Activated naive CD4-positive, alpha-beta T cell treated with anti-CD3 and anti-CD28 coated beads, Interleukin-2, amount 10 ng/mL, durations not matched to agents 7 days and 5 days (primary cell): ENCODE data around the gene SOX8.
A peak's percentile ranks its signal among the peaks of the same experiment; 100 is the strongest.
"Not testable (repeated sequence)": the region's sequence is repeated elsewhere in the genome, so short reads cannot be mapped to it uniquely, and the experiment has no call there.

ENCODE experiments used
- CTCF ChIA-PET: fragments of 350-600 bp; sonication (Branson Sonifier 250); formaldehyde crosslinking; loops from one replicate; lab custom pipeline; 2021; ENCODE audit warnings: antibody characterized with exemption; lab: Charles Lee
- DNase-seq: peaks from one replicate; pipeline ENCODE4 v3.0.0-alpha.2; 2020
- H3K27ac Mint-ChIP-seq: one replicate; pipeline ENCODE4 v1.8.0; 2021; ENCODE audit warnings: mild to moderate bottlenecking, moderate library complexity, mixed read lengths
- H3K27me3 Mint-ChIP-seq: one replicate; pipeline ENCODE4 v1.8.0; 2021; ENCODE audit warnings: mild to moderate bottlenecking, mixed read lengths
- H3K36me3 Mint-ChIP-seq: one replicate; pipeline ENCODE4 v1.8.0; 2021; ENCODE audit warnings: mixed read lengths
- H3K4me1 Mint-ChIP-seq: one replicate; pipeline ENCODE4 v1.8.0; 2021; ENCODE audit warnings: mixed read lengths
- H3K4me3 Mint-ChIP-seq: one replicate; pipeline ENCODE4 v1.8.0; 2021; ENCODE audit warnings: mild to moderate bottlenecking, moderate library complexity, mixed read lengths
- H3K9me3 Mint-ChIP-seq: one replicate; pipeline ENCODE4 v1.8.0; 2021; ENCODE audit warnings: mixed read lengths

Gene SOX8

GRCh38 chr16:947255-947921 is 34.2 kb upstream of the SOX8 start:
- Mint-ChIP-seq H3K9me3 (peaks cover 12% of the 10 kb centered on the region), H3K4me3 (no peak overlapping the region), H3K36me3 (peaks cover 19% of the 10 kb centered on the region), H3K27me3 (no peaks in the 10 kb centered on the region), H3K27ac (no peak overlapping the region), H3K4me1 (no peaks in the 10 kb centered on the region)
- DNase-seq: no peak
- CTCF ChIA-PET: no interaction called here

- H3K27ac Mint-ChIP-seq, H3K9me3 Mint-ChIP-seq, DNase-seq, H3K4me1 Mint-ChIP-seq, H3K4me3 Mint-ChIP-seq, H3K27me3 Mint-ChIP-seq, CTCF ChIA-PET: not testable (repeated sequence)
- H3K36me3 Mint-ChIP-seq: peaks cover 17% of the 10 kb centered on the region
These were observed 33.7 kb upstream of the SOX8 start for GRCh38 chr16:947922-948303.

- H3K4me1 Mint-ChIP-seq, CTCF ChIA-PET, H3K9me3 Mint-ChIP-seq, H3K27ac Mint-ChIP-seq, H3K27me3 Mint-ChIP-seq, DNase-seq, H3K4me3 Mint-ChIP-seq: not testable (repeated sequence)
- H3K36me3 Mint-ChIP-seq: peaks cover 15% of the 10 kb centered on the region
These were observed 32.8 kb upstream of the SOX8 start for GRCh38 chr16:948767-949166.

- H3K27me3 Mint-ChIP-seq, H3K36me3 Mint-ChIP-seq, H3K4me1 Mint-ChIP-seq, H3K4me3 Mint-ChIP-seq, DNase-seq, CTCF ChIA-PET, H3K9me3 Mint-ChIP-seq, H3K27ac Mint-ChIP-seq: not testable (repeated sequence)
These were observed 30.6 kb upstream of the SOX8 start for GRCh38 chr16:950733-951573.

- Mint-ChIP-seq H3K27me3 (no peaks in the 10 kb centered on the region), H3K4me1 (no peaks in the 10 kb centered on the region), H3K9me3 (peaks cover 3% of the 10 kb centered on the region), H3K36me3 (peaks cover 5% of the 10 kb centered on the region), H3K27ac (no peak overlapping the region), H3K4me3 (no peak overlapping the region)
- no peak for DNase-seq
- CTCF ChIA-PET: no interaction called here
These were observed 29.8 kb upstream of the SOX8 start for GRCh38 chr16:951660-952301.

GRCh38 chr16:952321-952720 is 29.2 kb upstream of the SOX8 start:
- no peaks in the 10 kb centered on the region for H3K27me3 Mint-ChIP-seq
- no peaks in the 10 kb centered on the region for H3K4me1 Mint-ChIP-seq
- no peak overlapping the region for H3K27ac Mint-ChIP-seq
- H3K4me3 Mint-ChIP-seq: no peak overlapping the region
- H3K36me3 Mint-ChIP-seq: peaks cover 5% of the 10 kb centered on the region
- peaks cover 3% of the 10 kb centered on the region for H3K9me3 Mint-ChIP-seq
- DNase-seq: no peak
- CTCF ChIA-PET: no interaction called here

- H3K27ac Mint-ChIP-seq, CTCF ChIA-PET, H3K4me1 Mint-ChIP-seq, H3K27me3 Mint-ChIP-seq, H3K36me3 Mint-ChIP-seq, DNase-seq, H3K4me3 Mint-ChIP-seq, H3K9me3 Mint-ChIP-seq: not testable (repeated sequence)
These were observed 27.8 kb upstream of the SOX8 start for GRCh38 chr16:953818-954217.

GRCh38 chr16:955766-956165 is 25.8 kb upstream of the SOX8 start:
- DNase-seq, H3K27me3 Mint-ChIP-seq, H3K4me1 Mint-ChIP-seq, H3K9me3 Mint-ChIP-seq, CTCF ChIA-PET, H3K36me3 Mint-ChIP-seq, H3K27ac Mint-ChIP-seq, H3K4me3 Mint-ChIP-seq: not testable (repeated sequence)

- H3K9me3 Mint-ChIP-seq: no peaks in the 10 kb centered on the region
- DNase-seq: no peak
- H3K4me1 Mint-ChIP-seq: peaks cover 17% of the 10 kb centered on the region
- CTCF ChIA-PET: no interaction called here
- no peaks in the 10 kb centered on the region for H3K27me3 Mint-ChIP-seq
- H3K4me3 Mint-ChIP-seq: no peak overlapping the region
- peaks cover 4% of the 10 kb centered on the region for H3K36me3 Mint-ChIP-seq
- no peak overlapping the region for H3K27ac Mint-ChIP-seq
These were observed 22.1 kb upstream of the SOX8 start for GRCh38 chr16:959232-960040.

- peaks cover 35% of the 10 kb centered on the region for H3K4me1 Mint-ChIP-seq
- peaks cover 5% of the 10 kb centered on the region for H3K9me3 Mint-ChIP-seq
- CTCF ChIA-PET: no interaction called here
- peak overlapping the region; percentile 71 for H3K27ac Mint-ChIP-seq
- no peaks in the 10 kb centered on the region for H3K27me3 Mint-ChIP-seq
- peaks cover 19% of the 10 kb centered on the region for H3K36me3 Mint-ChIP-seq
- no peak for DNase-seq
- no peak overlapping the region for H3K4me3 Mint-ChIP-seq
These were observed 19.2 kb upstream of the SOX8 start for GRCh38 chr16:962366-962765.

- CTCF ChIA-PET: no interaction called here
- no peaks in the 10 kb centered on the region for H3K27me3 Mint-ChIP-seq
- H3K4me1 Mint-ChIP-seq: peaks cover 36% of the 10 kb centered on the region
- peak overlapping the region; percentile 98 for H3K27ac Mint-ChIP-seq
- peaks cover 5% of the 10 kb centered on the region for H3K9me3 Mint-ChIP-seq
- H3K36me3 Mint-ChIP-seq: peaks cover 19% of the 10 kb centered on the region
- peak overlapping the region; percentile 65 for H3K4me3 Mint-ChIP-seq
- no peak for DNase-seq
These were observed 18.4 kb upstream of the SOX8 start for GRCh38 chr16:962901-963814.

GRCh38 chr16:963913-964312 is 17.7 kb upstream of the SOX8 start:
- H3K4me1 Mint-ChIP-seq: peaks cover 43% of the 10 kb centered on the region
- H3K4me3 Mint-ChIP-seq: peak overlapping the region; percentile 65
- CTCF ChIA-PET: no interaction called here
- H3K27me3 Mint-ChIP-seq: no peaks in the 10 kb centered on the region
- H3K9me3 Mint-ChIP-seq: peaks cover 5% of the 10 kb centered on the region
- no peak for DNase-seq
- H3K27ac Mint-ChIP-seq: peak overlapping the region; percentile 98
- H3K36me3 Mint-ChIP-seq: peaks cover 24% of the 10 kb centered on the region

GRCh38 chr16:964356-965035 is 17.1 kb upstream of the SOX8 start:
- Mint-ChIP-seq H3K27me3 (no peaks in the 10 kb centered on the region), H3K27ac (peak overlapping the region; percentile 98), H3K36me3 (peaks cover 24% of the 10 kb centered on the region), H3K9me3 (peaks cover 5% of the 10 kb centered on the region), H3K4me3 (peak overlapping the region; percentile 65), H3K4me1 (peaks cover 43% of the 10 kb centered on the region)
- CTCF ChIA-PET: no interaction called here
- DNase-seq: peak; percentile 80
